Stimulated activated naive CD8-positive, alpha-beta T cell treated with anti-CD3 and anti-CD28 coated beads, Interleukin-15, Interleukin-2, amounts not matched to agents 100 ng/mL and 50 ng/mL, for 24 hours (primary cell): Measurements from ENCODE around the gene LBHD2.

Experiments
- H3K27ac Mint-ChIP-seq: one replicate; pipeline ENCODE4 v1.8.0; 2021; ENCODE audit warnings: mild to moderate bottlenecking, mixed read lengths
- H3K27me3 Mint-ChIP-seq: one replicate; pipeline ENCODE4 v1.8.0; 2021; ENCODE audit warnings: mixed read lengths
- H3K36me3 Mint-ChIP-seq: one replicate; pipeline ENCODE4 v1.8.0; 2021; ENCODE audit warnings: low read depth, mixed read lengths
- H3K4me1 Mint-ChIP-seq: one replicate; pipeline ENCODE4 v1.8.0; 2021; ENCODE audit warnings: low read depth, mixed read lengths
- H3K4me3 Mint-ChIP-seq: one replicate; pipeline ENCODE4 v1.8.0; 2021; ENCODE audit warnings: mild to moderate bottlenecking, mixed read lengths
- H3K9me3 Mint-ChIP-seq: one replicate; pipeline ENCODE4 v1.8.0; 2021; ENCODE audit warnings: mixed read lengths

LBHD2 gene

GRCh38 chr14:103103461-103104388, 19.7 kb downstream of the LBHD2 start:
- H3K27ac Mint-ChIP-seq: no peak overlapping the region
- H3K4me3 Mint-ChIP-seq: no peak overlapping the region
- H3K9me3 Mint-ChIP-seq: no peaks in the 10 kb centered on the region
- peaks cover 4% of the 10 kb centered on the region for H3K4me1 Mint-ChIP-seq
- peaks cover 23% of the 10 kb centered on the region for H3K27me3 Mint-ChIP-seq
- no peaks in the 10 kb centered on the region for H3K36me3 Mint-ChIP-seq

GRCh38 chr14:103104389-103104653, 20.3 kb downstream of the LBHD2 start:
- Mint-ChIP-seq H3K27me3 (peaks cover 23% of the 10 kb centered on the region), H3K4me1 (peaks cover 4% of the 10 kb centered on the region), H3K36me3 (no peaks in the 10 kb centered on the region), H3K4me3 (no peak overlapping the region), H3K27ac (no peak overlapping the region), H3K9me3 (no peaks in the 10 kb centered on the region)

GRCh38 chr14:103104654-103105452, 20.8 kb downstream of the LBHD2 start:
- Mint-ChIP-seq H3K9me3 (no peaks in the 10 kb centered on the region), H3K27ac (no peak overlapping the region), H3K4me3 (no peak overlapping the region), H3K36me3 (no peaks in the 10 kb centered on the region), H3K27me3 (peaks cover 23% of the 10 kb centered on the region), H3K4me1 (peaks cover 4% of the 10 kb centered on the region)

- no peaks in the 10 kb centered on the region for H3K9me3 Mint-ChIP-seq
- H3K4me3 Mint-ChIP-seq: no peak overlapping the region
- H3K27me3 Mint-ChIP-seq: peaks cover 25% of the 10 kb centered on the region
- no peaks in the 10 kb centered on the region for H3K36me3 Mint-ChIP-seq
- H3K4me1 Mint-ChIP-seq: peaks cover 6% of the 10 kb centered on the region
- no peak overlapping the region for H3K27ac Mint-ChIP-seq
Observed at GRCh38 chr14:103105580-103106150, 21.7 kb downstream of the LBHD2 start.

- Mint-ChIP-seq H3K27me3 (peaks cover 21% of the 10 kb centered on the region), H3K9me3 (no peaks in the 10 kb centered on the region), H3K4me3 (no peak overlapping the region), H3K27ac (no peak overlapping the region), H3K4me1 (peaks cover 8% of the 10 kb centered on the region), H3K36me3 (no peaks in the 10 kb centered on the region)
Observed at GRCh38 chr14:103107455-103107854, 23.4 kb downstream of the LBHD2 start.

GRCh38 chr14:103107941-103108748, 24.1 kb downstream of the LBHD2 start:
- Mint-ChIP-seq H3K27ac (no peak overlapping the region), H3K27me3 (peaks cover 16% of the 10 kb centered on the region), H3K4me3 (no peak overlapping the region), H3K4me1 (peaks cover 8% of the 10 kb centered on the region), H3K9me3 (no peaks in the 10 kb centered on the region), H3K36me3 (no peaks in the 10 kb centered on the region)

GRCh38 chr14:103108749-103109207, 24.8 kb downstream of the LBHD2 start:
- Mint-ChIP-seq H3K4me3 (no peak overlapping the region), H3K9me3 (no peaks in the 10 kb centered on the region), H3K27me3 (peaks cover 10% of the 10 kb centered on the region), H3K27ac (no peak overlapping the region), H3K36me3 (no peaks in the 10 kb centered on the region), H3K4me1 (peaks cover 8% of the 10 kb centered on the region)

GRCh38 chr14:103109535-103110441, 25.8 kb downstream of the LBHD2 start:
- Mint-ChIP-seq H3K4me3 (no peak overlapping the region), H3K27ac (no peak overlapping the region), H3K27me3 (peaks cover 10% of the 10 kb centered on the region), H3K4me1 (peaks cover 9% of the 10 kb centered on the region), H3K36me3 (no peaks in the 10 kb centered on the region), H3K9me3 (no peaks in the 10 kb centered on the region)

- Mint-ChIP-seq H3K27ac (no peak overlapping the region), H3K27me3 (peaks cover 5% of the 10 kb centered on the region), H3K36me3 (no peaks in the 10 kb centered on the region), H3K4me1 (peaks cover 12% of the 10 kb centered on the region), H3K4me3 (no peak overlapping the region), H3K9me3 (no peaks in the 10 kb centered on the region)
Observed at GRCh38 chr14:103110681-103111231, 26.7 kb downstream of the LBHD2 start.

- H3K9me3 Mint-ChIP-seq: no peaks in the 10 kb centered on the region
- H3K4me3 Mint-ChIP-seq: no peak overlapping the region
- peaks cover 15% of the 10 kb centered on the region for H3K4me1 Mint-ChIP-seq
- H3K36me3 Mint-ChIP-seq: no peaks in the 10 kb centered on the region
- peaks cover 5% of the 10 kb centered on the region for H3K27me3 Mint-ChIP-seq
- no peak overlapping the region for H3K27ac Mint-ChIP-seq
Observed at GRCh38 chr14:103111232-103111868, 27.3 kb downstream of the LBHD2 start.

GRCh38 chr14:103112400-103113243, 28.6 kb downstream of the LBHD2 start:
- H3K27me3 Mint-ChIP-seq: peaks cover 5% of the 10 kb centered on the region
- no peak overlapping the region for H3K27ac Mint-ChIP-seq
- H3K4me1 Mint-ChIP-seq: peaks cover 15% of the 10 kb centered on the region
- no peaks in the 10 kb centered on the region for H3K9me3 Mint-ChIP-seq
- no peaks in the 10 kb centered on the region for H3K36me3 Mint-ChIP-seq
- no peak overlapping the region for H3K4me3 Mint-ChIP-seq

- Mint-ChIP-seq H3K9me3 (no peaks in the 10 kb centered on the region), H3K4me1 (peaks cover 15% of the 10 kb centered on the region), H3K27ac (no peak overlapping the region), H3K27me3 (peaks cover 5% of the 10 kb centered on the region), H3K4me3 (no peak overlapping the region), H3K36me3 (no peaks in the 10 kb centered on the region)
Observed at GRCh38 chr14:103113303-103113702, 29.3 kb downstream of the LBHD2 start.
